Epithelial cell of proximal tubule (primary cell): ENCODE measurements around the gene ADIG. TPM values are rescaled to one million over a fixed set of nuclear protein-coding genes. Genes with fewer than 3 reads are reported as not detected.
"Not testable (repeated sequence)": the region's sequence is repeated elsewhere in the genome, so short reads cannot be mapped to it uniquely, and the experiment has no call there.

Experiments
- DNase-seq: peaks from one replicate; pipeline ENCODE4 v3.0.0-alpha.2; 2011; ENCODE audit warnings: low read depth
- H3K4me3 ChIP-seq: 2 replicates; pipeline ENCODE4 v1.5.1; 2011; ENCODE audit warnings: low read depth, mild to moderate bottlenecking, low read length
- total RNA-seq: library from RNA; depleted of rRNA; stranded (reverse); fragments of >200 nt; gene quantifications from 2 replicates; pipeline ENCODE4 v1.2.3, GENCODE V29; 2015
- TF ChIP-seq, protein P1 (sequence below): conservative IDR thresholded peaks from 2 replicates; pipeline ENCODE4 v1.5.1; 2012; ENCODE audit warnings: low read depth, mild to moderate bottlenecking, low read length

ADIG gene
- total RNA-seq, 1 donor from 2014 or later, result not detected

DNA sequence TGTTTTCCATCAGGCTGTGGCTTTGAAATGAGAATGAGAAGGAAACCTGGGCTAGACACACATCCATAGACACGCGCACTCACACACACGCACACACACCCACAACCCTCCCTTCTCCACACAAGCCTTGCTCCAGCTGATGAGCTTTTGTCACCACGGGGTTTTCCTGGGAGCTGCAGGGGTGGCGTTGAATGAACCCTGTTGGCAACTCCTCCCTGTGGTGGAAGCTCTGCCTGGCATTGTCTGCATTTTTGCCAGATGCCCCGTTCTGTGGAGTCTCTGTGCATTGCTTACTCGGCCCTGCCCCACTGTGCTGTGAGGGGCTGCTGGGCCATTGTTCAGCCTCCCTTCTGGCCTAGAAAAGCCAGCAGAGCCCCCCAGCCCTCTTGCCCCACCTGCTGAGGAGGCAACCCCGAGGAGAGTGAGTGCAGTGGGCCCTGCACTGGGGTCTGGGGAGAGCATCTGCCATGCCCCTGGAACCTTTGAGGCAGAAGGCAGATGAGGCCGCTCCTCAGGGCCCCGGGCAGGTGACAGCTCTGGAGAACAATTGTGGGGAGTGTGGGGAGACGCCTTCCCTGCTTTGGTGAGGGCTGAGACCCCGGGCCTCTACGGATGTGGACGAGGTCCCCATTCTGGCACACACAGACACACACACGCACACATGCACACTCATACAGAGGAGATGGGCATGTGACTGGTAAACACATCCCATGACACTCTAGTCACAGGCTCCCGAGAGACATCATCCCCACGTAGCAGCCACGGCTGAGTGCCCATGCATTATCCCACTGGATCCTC, 9.9 kb downstream of the ADIG start:
- TF ChIP-seq, protein P1, sequence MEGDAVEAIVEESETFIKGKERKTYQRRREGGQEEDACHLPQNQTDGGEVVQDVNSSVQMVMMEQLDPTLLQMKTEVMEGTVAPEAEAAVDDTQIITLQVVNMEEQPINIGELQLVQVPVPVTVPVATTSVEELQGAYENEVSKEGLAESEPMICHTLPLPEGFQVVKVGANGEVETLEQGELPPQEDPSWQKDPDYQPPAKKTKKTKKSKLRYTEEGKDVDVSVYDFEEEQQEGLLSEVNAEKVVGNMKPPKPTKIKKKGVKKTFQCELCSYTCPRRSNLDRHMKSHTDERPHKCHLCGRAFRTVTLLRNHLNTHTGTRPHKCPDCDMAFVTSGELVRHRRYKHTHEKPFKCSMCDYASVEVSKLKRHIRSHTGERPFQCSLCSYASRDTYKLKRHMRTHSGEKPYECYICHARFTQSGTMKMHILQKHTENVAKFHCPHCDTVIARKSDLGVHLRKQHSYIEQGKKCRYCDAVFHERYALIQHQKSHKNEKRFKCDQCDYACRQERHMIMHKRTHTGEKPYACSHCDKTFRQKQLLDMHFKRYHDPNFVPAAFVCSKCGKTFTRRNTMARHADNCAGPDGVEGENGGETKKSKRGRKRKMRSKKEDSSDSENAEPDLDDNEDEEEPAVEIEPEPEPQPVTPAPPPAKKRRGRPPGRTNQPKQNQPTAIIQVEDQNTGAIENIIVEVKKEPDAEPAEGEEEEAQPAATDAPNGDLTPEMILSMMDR, result no peak
- no peak for DNase-seq
- H3K4me3 ChIP-seq, result no peak overlapping the region

- DNase-seq, result no peak
- TF ChIP-seq, protein P1, result no peak
- no peak overlapping the region for H3K4me3 ChIP-seq
These were observed 10.7 kb downstream of the ADIG start for GRCh38 chr20:38591474-38592410.

DNA sequence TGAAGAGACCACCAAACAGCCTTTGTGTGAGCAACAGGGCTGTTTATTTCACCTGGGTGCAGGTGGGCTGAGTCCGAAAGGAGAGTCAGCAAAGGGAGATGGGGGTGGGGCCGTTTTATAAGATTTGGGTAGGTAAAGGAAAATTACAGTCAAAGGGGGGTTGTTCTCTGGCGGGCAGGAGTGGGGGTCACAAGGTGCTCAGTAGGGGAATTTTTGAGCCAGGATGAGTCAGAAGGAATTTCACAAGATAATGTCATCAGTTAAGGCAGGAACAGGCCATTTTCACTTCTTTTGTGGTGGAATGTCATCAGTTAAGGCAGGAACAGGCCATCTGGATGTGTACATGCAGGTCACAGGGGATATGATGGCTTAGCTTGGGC, 11.4 kb downstream of the ADIG start:
- DNase-seq, result not testable (repeated sequence)

DNA sequence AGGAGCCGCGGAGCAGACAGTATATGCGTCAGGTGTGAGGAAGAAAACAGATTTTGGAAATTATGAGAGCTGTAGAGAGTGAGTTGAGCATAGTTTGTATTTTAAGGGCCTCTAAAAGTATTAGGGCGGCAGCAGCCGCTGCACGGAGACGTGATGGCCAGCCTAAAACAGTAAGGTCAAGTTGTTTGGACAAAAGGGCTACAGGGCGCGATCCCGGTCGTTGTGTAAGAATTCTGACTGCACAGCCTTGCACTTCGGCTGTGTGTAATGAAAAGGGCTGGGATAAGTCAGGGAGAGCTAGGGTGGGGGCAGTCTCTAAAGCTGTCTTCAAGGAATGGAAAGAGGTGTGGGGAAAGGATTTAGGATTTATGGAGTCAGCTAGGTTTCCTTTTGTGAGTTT, 13.3 kb downstream of the ADIG start:
- DNase-seq, result not testable (repeated sequence)

More for the DNA sequence above, 11.4 kb downstream of the ADIG start:
- not testable (repeated sequence) for H3K4me3 ChIP-seq

GRCh38 chr20:38595886-38596285, 14.9 kb downstream of the ADIG start:
- H3K4me3 ChIP-seq, DNase-seq: not testable (repeated sequence)

More for the DNA sequence above, 13.3 kb downstream of the ADIG start:
- H3K4me3 ChIP-seq, result not testable (repeated sequence)

- TF ChIP-seq, protein P1, result no peak
These were observed 18.4 kb downstream of the ADIG start for GRCh38 chr20:38599410-38599882.

DNA sequence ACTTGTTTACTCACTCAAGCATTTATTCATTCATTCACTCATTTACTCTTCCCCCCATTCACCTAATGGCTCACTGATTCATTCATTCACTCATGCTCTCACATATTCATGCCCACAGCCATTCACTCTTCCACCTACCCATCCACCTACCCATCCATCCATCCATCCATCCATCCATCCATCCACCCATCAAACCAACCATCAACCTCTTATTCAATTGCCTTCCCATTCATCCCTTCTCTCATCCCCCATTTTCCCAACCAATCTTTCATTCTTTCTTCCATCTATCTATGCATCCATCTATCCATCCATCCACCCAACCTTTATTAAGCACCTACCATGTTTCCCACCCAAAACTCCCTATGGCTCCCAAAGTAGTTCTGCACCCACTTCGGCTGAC, 19.1 kb downstream of the ADIG start:
- TF ChIP-seq, protein P1, result no peak
- no peak overlapping the region for H3K4me3 ChIP-seq
- DNase-seq, result no peak

More at GRCh38 chr20:38599410-38599882, 18.4 kb downstream of the ADIG start:
- no peak overlapping the region for H3K4me3 ChIP-seq
- DNase-seq, result no peak
